A673 (cell line): ENCODE data around the gene BMPR1A. TPM values are rescaled to one million over a fixed set of nuclear protein-coding genes. Genes with fewer than 3 reads are reported as not detected.
"Not testable (repeated sequence)": the region's sequence is repeated elsewhere in the genome, so short reads cannot be mapped to it uniquely, and the experiment has no call there.

ENCODE experiments used
- BruUV-seq: library from RNA; stranded (reverse); fragments of 400-500 nt; replicated peaks from 2 replicates; lab custom pipeline; 2021; lab: Mats Ljungman, UMichigan
- CTCF ChIA-PET: fragments of 300-600 bp; sonication (Branson Sonifier 250); formaldehyde crosslinking; loops from one replicate; lab custom pipeline; 2022; ENCODE audit warnings: antibody characterized with exemption; lab: Charles Lee
- POLR2A ChIA-PET: fragments of 300-600 bp; sonication (Branson Sonifier 250); formaldehyde crosslinking; loops from one replicate; lab custom pipeline; 2022; ENCODE audit warnings: antibody characterized with exemption; ENCODE audit not compliant: low non-redundant PET; lab: Charles Lee
- DNase-seq: peaks from one replicate; pipeline ENCODE4 v3.0.0-alpha.2; 2015; ENCODE audit warnings: low spot score
- H3K27ac ChIP-seq: fragments of 200-600 bp; sonication (generic); 2 replicates; pipeline ENCODE4 v1.5.1; 2016; ENCODE audit warnings: mixed run types, low read depth, mild to moderate bottlenecking, mixed read lengths, antibody characterized with exemption, low read length; ENCODE audit not compliant: poor library complexity, severe bottlenecking
- H3K27me3 ChIP-seq: fragments of 200-600 bp; sonication (generic); replicated peaks from 2 replicates; pipeline ENCODE4 v1.6.1; 2017; ENCODE audit warnings: mixed run types, low read depth, mild to moderate bottlenecking, mixed read lengths, antibody characterized with exemption, low read length; ENCODE audit not compliant: insufficient read depth, poor library complexity
- H3K36me3 ChIP-seq: fragments of 200-600 bp; sonication (generic); 2 replicates; pipeline ENCODE4 v1.6.1; 2016; ENCODE audit warnings: mixed run types, mild to moderate bottlenecking, mixed read lengths, antibody characterized with exemption, low read length; ENCODE audit not compliant: insufficient read depth, poor library complexity, severe bottlenecking
- H3K4me1 ChIP-seq: fragments of 200-600 bp; sonication (generic); 2 replicates; pipeline ENCODE4 v1.6.1; 2017; ENCODE audit warnings: mixed run types, mild to moderate bottlenecking, mixed read lengths, antibody characterized with exemption, low read length; ENCODE audit not compliant: insufficient read depth, poor library complexity, severe bottlenecking
- H3K4me3 ChIP-seq: fragments of 200-600 bp; sonication (generic); 2 replicates; pipeline ENCODE4 v1.5.1; 2016; ENCODE audit warnings: low read depth, mixed run types, mild to moderate bottlenecking, mixed read lengths, low read length; ENCODE audit not compliant: poor library complexity, severe bottlenecking
- H3K9me3 ChIP-seq: fragments of 200-600 bp; sonication (generic); 2 replicates; pipeline ENCODE4 v1.6.1; 2016; ENCODE audit warnings: mixed run types, low read depth, mild to moderate bottlenecking, mixed read lengths, antibody characterized with exemption, low read length; ENCODE audit not compliant: poor library complexity, severe bottlenecking
- EZH2 ChIP-seq: fragments of 200-600 bp; sonication (generic); IDR thresholded peaks from 2 replicates; pipeline ENCODE4 v1.6.1; 2017; ENCODE audit warnings: borderline replicate concordance, low read depth, mild to moderate bottlenecking, mixed read lengths, antibody characterized with exemption, low read length; ENCODE audit not compliant: poor library complexity, severe bottlenecking
- intact Hi-C: fragments of 100-400 bp; cut with micrococcal nuclease; formaldehyde crosslinking; loops from one replicate; pipeline ENCODE4 v1.10.0; 2022; ENCODE audit not compliant: unreplicated experiment
- total RNA-seq: library from RNA; stranded (reverse); gene quantifications from 2 replicates; pipeline ENCODE4 v1.2.3, GENCODE V29; 2021
- TF ChIP-seq, protein P1 (sequence below): fragments of 300-800, 200-600 bp; sonication (generic); conservative IDR thresholded peaks from 2 replicates; pipeline ENCODE4 v1.5.1; 2017; ENCODE audit warnings: low read depth, mild to moderate bottlenecking, antibody characterized with exemption, low read length, moderate library complexity, mixed read lengths

The BMPR1A gene
- total RNA-seq, 1 experiment from 2014 or later, result 136 TPM

DNA sequence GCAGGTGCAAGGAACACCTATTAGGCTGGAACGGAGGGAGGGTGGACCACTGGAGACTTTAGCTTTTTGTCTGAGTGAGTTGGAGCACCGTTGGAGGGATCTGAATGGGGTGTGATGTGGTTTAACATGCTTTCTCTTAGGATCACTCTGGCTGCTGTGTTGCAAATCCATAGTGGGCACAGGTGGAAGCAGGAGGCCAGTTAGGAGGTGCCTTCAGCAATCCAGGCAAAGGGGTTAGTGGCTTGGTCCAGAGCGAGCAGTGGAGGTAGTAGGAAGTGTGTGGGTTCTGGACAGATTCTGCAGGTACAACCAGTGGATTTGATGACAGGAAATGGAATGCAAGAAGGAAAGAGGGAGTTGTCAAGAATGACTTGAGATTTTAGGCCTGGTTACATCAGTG is 106.0 kb downstream of the BMPR1A start:
- POLR2A ChIA-PET, result no interaction called here
- TF ChIP-seq, protein P1, sequence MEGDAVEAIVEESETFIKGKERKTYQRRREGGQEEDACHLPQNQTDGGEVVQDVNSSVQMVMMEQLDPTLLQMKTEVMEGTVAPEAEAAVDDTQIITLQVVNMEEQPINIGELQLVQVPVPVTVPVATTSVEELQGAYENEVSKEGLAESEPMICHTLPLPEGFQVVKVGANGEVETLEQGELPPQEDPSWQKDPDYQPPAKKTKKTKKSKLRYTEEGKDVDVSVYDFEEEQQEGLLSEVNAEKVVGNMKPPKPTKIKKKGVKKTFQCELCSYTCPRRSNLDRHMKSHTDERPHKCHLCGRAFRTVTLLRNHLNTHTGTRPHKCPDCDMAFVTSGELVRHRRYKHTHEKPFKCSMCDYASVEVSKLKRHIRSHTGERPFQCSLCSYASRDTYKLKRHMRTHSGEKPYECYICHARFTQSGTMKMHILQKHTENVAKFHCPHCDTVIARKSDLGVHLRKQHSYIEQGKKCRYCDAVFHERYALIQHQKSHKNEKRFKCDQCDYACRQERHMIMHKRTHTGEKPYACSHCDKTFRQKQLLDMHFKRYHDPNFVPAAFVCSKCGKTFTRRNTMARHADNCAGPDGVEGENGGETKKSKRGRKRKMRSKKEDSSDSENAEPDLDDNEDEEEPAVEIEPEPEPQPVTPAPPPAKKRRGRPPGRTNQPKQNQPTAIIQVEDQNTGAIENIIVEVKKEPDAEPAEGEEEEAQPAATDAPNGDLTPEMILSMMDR, result no peak
- TF ChIP-seq EZH2, result no peak
- peak overlapping the region; percentile 43 for H3K27ac ChIP-seq
- no TSS peak for BruUV-seq
- peaks cover 7% of the 10 kb centered on the region for H3K36me3 ChIP-seq
- no peak overlapping the region for H3K4me3 ChIP-seq
- H3K9me3 ChIP-seq, result no peaks in the 10 kb centered on the region
- peaks cover 54% of the 10 kb centered on the region for H3K4me1 ChIP-seq
- DNase-seq, result no peak
- intact Hi-C loops, result no loop called here
- CTCF ChIA-PET, result no interaction called here
- no peaks in the 10 kb centered on the region for H3K27me3 ChIP-seq

DNA sequence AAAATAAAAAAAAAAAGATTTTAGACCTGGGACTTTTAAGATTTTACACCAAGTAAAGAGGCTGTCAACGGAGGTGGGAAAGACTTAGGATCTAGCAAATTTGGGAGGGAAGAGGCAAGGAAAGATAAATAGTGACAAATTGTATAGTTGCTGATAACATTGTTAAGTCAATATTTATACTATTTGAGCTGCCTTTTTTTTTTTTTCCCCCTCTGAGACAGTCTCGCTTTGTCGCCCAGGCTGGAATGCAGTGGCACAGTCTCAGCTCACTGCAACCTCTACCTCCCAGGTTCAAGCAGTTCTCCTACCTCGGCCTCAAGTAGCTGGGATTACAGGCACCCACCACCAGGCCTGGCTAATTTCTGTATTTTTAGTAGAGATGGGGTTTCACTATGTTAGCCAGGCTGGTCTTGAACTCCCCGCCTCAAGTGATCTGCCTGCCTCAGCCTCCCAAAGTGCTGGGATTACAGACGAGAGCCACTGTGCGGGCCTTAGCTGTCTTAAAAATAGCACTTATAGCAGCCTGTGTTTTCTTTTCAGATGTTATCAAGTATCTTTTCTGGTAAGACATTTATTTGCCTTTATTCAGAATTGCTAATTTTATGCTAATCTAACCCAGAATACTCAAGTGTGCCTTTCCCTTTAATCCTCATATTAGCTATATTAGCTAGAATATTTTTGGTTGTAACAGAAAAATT is 106.5 kb downstream of the BMPR1A start:
- no TSS peak for BruUV-seq
- H3K9me3 ChIP-seq, result no peaks in the 10 kb centered on the region
- no peaks in the 10 kb centered on the region for H3K27me3 ChIP-seq
- H3K4me3 ChIP-seq, result no peak overlapping the region
- TF ChIP-seq, protein P1, result no peak
- TF ChIP-seq EZH2, result no peak
- intact Hi-C loops, result no loop called here
- CTCF ChIA-PET, result no interaction called here
- POLR2A ChIA-PET, result no interaction called here
- peak overlapping the region; percentile 51 for H3K27ac ChIP-seq
- H3K36me3 ChIP-seq, result peaks cover 7% of the 10 kb centered on the region
- H3K4me1 ChIP-seq, result peaks cover 54% of the 10 kb centered on the region
- DNase-seq, result no peak

DNA sequence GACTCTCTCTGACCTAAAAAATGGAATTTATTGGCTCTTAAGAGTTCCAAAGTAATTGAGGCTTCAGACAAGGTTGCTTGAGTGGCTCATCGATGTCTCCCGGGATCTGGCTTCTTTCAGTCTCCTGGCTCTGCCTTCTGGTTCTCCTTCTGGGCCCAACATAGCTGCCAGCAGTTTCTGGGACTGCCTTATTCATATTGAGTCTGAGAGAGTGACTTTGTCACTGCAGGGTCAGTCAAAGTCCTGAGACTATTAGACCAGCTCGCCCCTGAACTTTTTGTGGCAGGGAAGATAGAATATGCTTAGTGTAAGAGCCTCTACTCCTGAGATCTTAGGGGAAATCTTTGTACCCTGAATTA is 107.0 kb downstream of the BMPR1A start:
- CTCF ChIA-PET, result no interaction called here
- no TSS peak for BruUV-seq
- DNase-seq, result no peak
- H3K27ac ChIP-seq, result peak overlapping the region; percentile 51
- TF ChIP-seq, protein P1, result no peak
- no peak for TF ChIP-seq EZH2
- H3K4me1 ChIP-seq, result peaks cover 59% of the 10 kb centered on the region
- intact Hi-C loops, result no loop called here
- no peaks in the 10 kb centered on the region for H3K9me3 ChIP-seq
- H3K36me3 ChIP-seq, result peaks cover 5% of the 10 kb centered on the region
- no peak overlapping the region for H3K4me3 ChIP-seq
- POLR2A ChIA-PET, result no interaction called here
- no peaks in the 10 kb centered on the region for H3K27me3 ChIP-seq

DNA sequence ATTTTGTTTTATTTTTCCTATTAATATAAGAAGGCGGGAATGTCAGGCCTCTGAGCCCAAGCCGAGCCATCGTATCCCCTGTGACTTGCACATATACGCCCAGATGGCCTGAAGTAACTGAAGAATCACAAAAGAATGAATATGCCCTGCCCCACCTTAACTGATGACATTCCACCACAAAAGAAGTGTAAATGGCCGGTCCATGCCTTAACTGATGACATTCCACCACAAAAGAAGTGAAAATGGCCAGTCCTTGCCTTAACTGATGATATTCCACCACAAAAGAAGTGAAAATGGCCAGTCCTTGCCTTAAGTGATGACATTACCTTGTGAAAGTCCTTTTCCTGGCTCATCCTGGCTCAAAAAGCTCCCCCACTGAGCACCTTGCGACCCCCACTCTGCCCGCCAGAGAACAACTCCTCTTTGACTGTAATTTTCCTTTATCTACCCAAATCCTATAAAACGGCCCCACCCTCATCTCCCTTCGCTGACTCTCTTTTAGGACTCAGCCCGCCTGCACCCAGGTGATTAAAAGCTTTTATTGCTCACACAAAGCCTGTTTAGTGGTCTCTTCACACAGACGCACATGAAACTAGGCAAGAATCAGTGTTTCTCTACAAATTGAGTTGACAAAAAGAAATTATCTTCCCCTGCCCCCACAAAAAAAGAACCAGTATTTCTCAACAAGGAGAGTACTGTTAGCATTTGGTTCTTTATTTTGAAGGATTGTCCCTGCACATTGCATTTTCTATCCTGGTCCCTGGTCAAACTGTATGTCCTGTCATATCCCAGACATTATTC is 108.8 kb downstream of the BMPR1A start:
- ChIA-PET POLR2A (interaction anchor here (0.6 kb wide), 2 partner anchors 36 to 38 kb away, joined by 3 to 4 read pairs; no protein-coding TSS in a partner anchor), CTCF (interaction anchor here (0.5 to 0.6 kb wide), 4 partner anchors 12 to 1803 kb away, joined by 3 to 5 read pairs (median 4); no protein-coding TSS in a partner anchor)
- DNase-seq, H3K27me3 ChIP-seq, H3K9me3 ChIP-seq, BruUV-seq, H3K36me3 ChIP-seq, intact Hi-C loops: not testable (repeated sequence)
- Histone ChIP-seq H3K27ac (peak overlapping the region; percentile 78), H3K4me1 (peaks cover 70% of the 10 kb centered on the region), H3K4me3 (peak overlapping the region; percentile 15)
